Gastroesophageal sphincter (tissue), 4 donors: ENCODE data around the gene CNTN5. TPM values are rescaled to one million over a fixed set of nuclear protein-coding genes. Genes with fewer than 3 reads are reported as not detected.

Experiments
- ATAC-seq: fragments of 150-250 bp; one replicate; pipeline ENCODE4 v1.9.1; 2016; ENCODE audit warnings: mild to moderate bottlenecking, moderate library complexity
- H3K27ac ChIP-seq, 4 donors: fragments of 200-600 bp; sonication (generic) in 3 of 4; 1 replicate in 3 of 4; 2 replicates in 1 of 4; pipeline ENCODE4 v1.5.1; 2016 to 2019
- H3K27me3 ChIP-seq: fragments of 200-600 bp; sonication (generic); one replicate; pipeline ENCODE4 v1.5.1; 2019
- H3K36me3 ChIP-seq, 2 donors: fragments of 200-600 bp; sonication (generic); one replicate each; pipeline ENCODE4 v1.5.1; 2019; ENCODE audit warnings: control low read depth in 1 of 2
- H3K4me1 ChIP-seq, 3 donors: fragments of 200-600 bp; sonication (generic); 1 replicate in 2 of 3; 2 replicates in 1 of 3; pipeline ENCODE4 v1.5.1; 2016 to 2019; ENCODE audit warnings: control low read depth in 2 of 3
- H3K4me3 ChIP-seq, 2 donors: fragments of 200-600 bp; sonication (generic); one replicate each; pipeline ENCODE4 v1.5.1; 2019; ENCODE audit warnings: mild to moderate bottlenecking in 1 of 2, moderate library complexity in 1 of 2
- H3K9me3 ChIP-seq, 3 donors: fragments of 200-600 bp; sonication (generic); one replicate each; pipeline ENCODE4 v1.5.1; 2017 to 2019; ENCODE audit warnings: control low read depth in 2 of 3
- CTCF ChIP-seq, 4 experiments: fragments of 200-600 bp in 2 of 4; fragments of 450-650 bp in 2 of 4; sonication (generic) in 1 of 4; IDR thresholded peaks; one replicate each; pipeline ENCODE4 v1.5.1; 2017 to 2019; ENCODE audit warnings: antibody characterized with exemption in 4 of 4, mild to moderate bottlenecking in 2 of 4, moderate library complexity in 2 of 4
- EP300 ChIP-seq: sonication (generic); formaldehyde crosslinking; IDR thresholded peaks from one replicate; pipeline ENCODE4 v1.6.1; 2017; ENCODE audit warnings: antibody characterized with exemption, mild to moderate bottlenecking
- POLR2A ChIP-seq, 2 donors: fragments of 450-650 bp; IDR thresholded peaks; one replicate each; pipeline ENCODE4 v1.6.1; 2017; ENCODE audit warnings: antibody characterized with exemption in 2 of 2, mild to moderate bottlenecking in 2 of 2, moderate library complexity in 1 of 2
- POLR2AphosphoS5 ChIP-seq: sonication (generic); formaldehyde crosslinking; IDR thresholded peaks from one replicate; pipeline ENCODE4 v1.6.1; 2017; ENCODE audit warnings: antibody characterized with exemption
- WGBS, 2 donors: methylation state at CpG; one replicate each; pipeline ENCODE4 v1.1.5; 2018; ENCODE audit warnings: low coverage in 1 of 2; 5-methylcytosine and 5-hydroxymethylcytosine counted together
- total RNA-seq, 4 donors: library from RNA; depleted of rRNA; stranded (reverse); fragments of >200 nt; gene quantifications; one replicate each; pipeline ENCODE4 v1.1.0, GENCODE V29; 2016

Gene CNTN5
- total RNA-seq, 4 donors from 2014 or later: 0.16 TPM; not detected in 3

- H3K4me3 ChIP-seq: no peak overlapping the region
- no peak overlapping the region for H3K27ac ChIP-seq
- ATAC-seq: no peak
- H3K9me3 ChIP-seq: no peaks in the 10 kb centered on the region
- no peaks in the 10 kb centered on the region for H3K27me3 ChIP-seq
- no peaks in the 10 kb centered on the region for H3K4me1 ChIP-seq
- TF ChIP-seq CTCF (IDR thresholded peaks at IDR 0.05) (no peak), POLR2A (IDR thresholded peaks at IDR 0.05) (no peak), POLR2AphosphoS5 (no peak), EP300 (no peak)
- 66 to 68% methylated on average over 5 of the region's 5 CpGs for WGBS, 2 donors
- no peaks in the 10 kb centered on the region for H3K36me3 ChIP-seq
Observed at GRCh38 chr11:99522467-99523173, 501.9 kb downstream of the CNTN5 start.

DNA sequence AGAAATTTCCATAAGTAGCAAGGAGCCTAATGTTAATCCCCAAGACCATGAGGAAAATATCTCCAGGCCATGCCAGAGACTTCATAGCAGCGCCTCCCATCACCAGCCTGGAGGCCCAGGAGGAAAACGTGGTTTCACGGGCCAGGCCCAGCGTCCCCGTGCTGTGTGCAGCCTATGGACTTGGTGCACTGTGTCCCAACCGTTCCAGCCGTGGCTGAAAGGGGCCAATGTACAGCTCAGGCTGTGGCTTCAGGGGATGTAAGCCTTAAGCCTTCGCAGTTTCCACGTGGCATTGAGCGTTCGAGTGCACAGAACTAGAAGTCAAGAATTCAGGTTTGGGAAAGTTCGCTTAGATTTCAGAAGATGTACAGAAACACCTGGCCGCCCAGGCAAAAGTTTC, 510.7 kb downstream of the CNTN5 start:
- H3K27ac ChIP-seq: no peak overlapping the region
- H3K27me3 ChIP-seq: no peaks in the 10 kb centered on the region
- no peaks in the 10 kb centered on the region for H3K9me3 ChIP-seq
- H3K36me3 ChIP-seq: no peaks in the 10 kb centered on the region
- H3K4me1 ChIP-seq: no peaks in the 10 kb centered on the region
- H3K4me3 ChIP-seq: no peak overlapping the region
- ATAC-seq: no peak
- no peak for TF ChIP-seq POLR2A (IDR thresholded peaks at IDR 0.05)
- no peak for TF ChIP-seq POLR2AphosphoS5
- TF ChIP-seq EP300: no peak
- no peak for TF ChIP-seq CTCF (IDR thresholded peaks at IDR 0.05)
- 100% methylated on average over 2 of the region's 13 CpGs; no CpG with 5 or more reads in 1 of the 2 donors for whole genome bisulfite sequencing, 2 donors

DNA sequence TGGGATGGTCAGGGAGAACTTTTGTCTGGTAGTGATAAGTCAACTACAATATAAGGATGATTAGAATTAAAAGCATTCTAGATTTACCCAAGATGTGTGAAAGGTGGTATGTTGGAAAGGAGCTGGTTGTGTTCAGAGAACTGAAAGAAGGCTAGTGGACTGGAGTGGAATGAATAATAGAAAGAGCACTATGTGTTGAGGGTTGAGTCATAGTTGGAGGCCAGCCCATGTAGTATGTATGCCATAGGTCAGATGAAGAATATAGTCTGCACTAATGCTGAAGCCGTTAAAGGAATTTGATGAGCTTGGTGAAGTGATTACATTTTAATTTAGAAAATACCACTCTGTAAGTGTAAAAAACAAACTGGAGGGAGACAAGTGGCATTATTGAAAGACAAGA, 514.1 kb downstream of the CNTN5 start:
- Histone ChIP-seq H3K9me3 (no peaks in the 10 kb centered on the region), H3K4me3 (no peak overlapping the region), H3K36me3 (no peaks in the 10 kb centered on the region), H3K27me3 (no peaks in the 10 kb centered on the region), H3K4me1 (no peaks in the 10 kb centered on the region), H3K27ac (no peak overlapping the region)
- 50 to 62% methylated on average over 1 of the region's 1 CpG for WGBS, 2 donors
- no peak for ATAC-seq
- TF ChIP-seq POLR2AphosphoS5: no peak
- no peak for TF ChIP-seq POLR2A (IDR thresholded peaks at IDR 0.05)
- no peak for TF ChIP-seq CTCF (IDR thresholded peaks at IDR 0.05)
- TF ChIP-seq EP300: no peak

GRCh38 chr11:99535406-99535805, 514.7 kb downstream of the CNTN5 start:
- WGBS, 2 donors: 69 to 75% methylated on average over 1 of the region's 1 CpG
- Histone ChIP-seq H3K27me3 (no peaks in the 10 kb centered on the region), H3K4me1 (no peaks in the 10 kb centered on the region), H3K4me3 (no peak overlapping the region), H3K27ac (no peak overlapping the region), H3K36me3 (no peaks in the 10 kb centered on the region), H3K9me3 (no peaks in the 10 kb centered on the region)
- ATAC-seq: no peak
- TF ChIP-seq POLR2A (IDR thresholded peaks at IDR 0.05) (no peak), CTCF (IDR thresholded peaks at IDR 0.05) (no peak), POLR2AphosphoS5 (no peak), EP300 (no peak)

DNA sequence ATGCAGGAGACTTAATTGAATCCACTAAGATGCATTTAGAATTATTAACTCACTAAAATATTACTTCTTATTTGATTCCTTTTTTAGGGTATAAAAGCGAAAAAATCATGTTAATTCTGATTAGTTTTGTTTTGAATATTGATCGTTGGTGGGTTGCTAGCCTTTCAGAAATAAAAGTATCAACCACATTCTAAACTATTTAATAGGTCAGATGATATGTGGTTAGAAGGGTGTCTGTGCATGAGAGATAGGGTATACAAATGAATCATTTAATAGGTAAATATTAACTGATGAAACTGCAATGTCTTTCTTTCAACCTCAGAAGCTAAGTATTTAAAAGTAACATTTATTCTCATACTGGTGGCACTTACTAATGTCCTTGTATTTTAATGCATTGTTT, 515.1 kb downstream of the CNTN5 start:
- Histone ChIP-seq H3K4me1 (no peaks in the 10 kb centered on the region), H3K27ac (no peak overlapping the region), H3K36me3 (no peaks in the 10 kb centered on the region), H3K9me3 (no peaks in the 10 kb centered on the region), H3K27me3 (no peaks in the 10 kb centered on the region), H3K4me3 (no peak overlapping the region)
- no peak for TF ChIP-seq POLR2AphosphoS5
- no peak for TF ChIP-seq EP300
- no peak for TF ChIP-seq POLR2A (IDR thresholded peaks at IDR 0.05)
- no peak for TF ChIP-seq CTCF (IDR thresholded peaks at IDR 0.05)
- ATAC-seq: no peak
- WGBS, 2 donors: 41 to 84% methylated on average over 2 of the region's 2 CpGs
